Measurements from ENCODE around the gene TBPL1.
A peak's percentile ranks its signal among the peaks of the same experiment; 100 is the strongest.
"Not testable (repeated sequence)": the region's sequence is repeated elsewhere in the genome, so short reads cannot be mapped to it uniquely, and the experiment has no call there.

TBPL1 gene

GRCh38 chr6:133973109-133973971 lies 20.3 kb downstream of the TBPL1 start:
- peak; percentile 56 for DNase-seq

GRCh38 chr6:133977983-133978895 lies 25.2 kb downstream of the TBPL1 start:
- no peak for DNase-seq

DNA sequence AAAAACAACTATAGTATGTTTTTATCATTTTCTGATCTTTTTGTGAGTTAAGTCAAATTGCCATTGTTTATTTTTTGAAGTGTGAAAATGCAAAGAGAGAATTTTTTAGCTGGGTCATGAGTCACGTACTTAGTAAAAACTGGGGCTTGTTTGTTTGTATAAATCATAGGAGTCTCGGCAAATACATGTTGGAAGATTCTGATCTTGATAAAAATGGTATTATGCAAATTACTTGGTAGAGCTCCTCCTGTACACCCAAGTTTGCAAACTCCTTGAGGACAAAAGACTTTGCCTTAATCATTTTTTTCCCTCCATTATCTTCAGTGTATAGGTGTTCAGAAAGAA lies 25.8 kb downstream of the TBPL1 start:
- no peak for DNase-seq

GRCh38 chr6:133979269-133979963 lies 26.4 kb downstream of the TBPL1 start:
- DNase-seq = not testable (repeated sequence)

DNA sequence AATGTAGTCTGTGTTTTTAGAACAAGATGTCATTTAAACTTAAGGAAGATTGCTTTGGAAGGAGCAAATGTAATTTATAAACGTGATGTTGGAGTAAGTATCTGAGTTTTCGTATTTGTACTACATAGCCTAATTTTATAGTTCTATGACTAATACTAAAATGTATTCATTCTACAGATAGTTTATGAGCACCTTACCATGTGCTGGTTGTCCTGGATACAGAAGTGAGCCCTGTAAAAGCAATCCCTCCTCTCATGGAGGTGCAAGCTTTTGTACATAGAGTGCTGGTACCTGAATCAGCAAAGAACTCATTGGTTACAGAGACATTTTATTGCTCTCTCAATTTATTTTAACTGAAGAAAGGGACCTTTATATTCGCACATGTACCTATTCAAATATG lies 27.1 kb downstream of the TBPL1 start:
- no peak for DNase-seq

GRCh38 chr6:133983099-133983939 lies 30.3 kb downstream of the TBPL1 start:
- peak; percentile 43 for DNase-seq

- DNase-seq = no peak
Measured at GRCh38 chr6:133985970-133986369, 32.9 kb downstream of the TBPL1 start.

- no peak for DNase-seq
Measured at GRCh38 chr6:133986942-133987341, 33.9 kb downstream of the TBPL1 start.

DNA sequence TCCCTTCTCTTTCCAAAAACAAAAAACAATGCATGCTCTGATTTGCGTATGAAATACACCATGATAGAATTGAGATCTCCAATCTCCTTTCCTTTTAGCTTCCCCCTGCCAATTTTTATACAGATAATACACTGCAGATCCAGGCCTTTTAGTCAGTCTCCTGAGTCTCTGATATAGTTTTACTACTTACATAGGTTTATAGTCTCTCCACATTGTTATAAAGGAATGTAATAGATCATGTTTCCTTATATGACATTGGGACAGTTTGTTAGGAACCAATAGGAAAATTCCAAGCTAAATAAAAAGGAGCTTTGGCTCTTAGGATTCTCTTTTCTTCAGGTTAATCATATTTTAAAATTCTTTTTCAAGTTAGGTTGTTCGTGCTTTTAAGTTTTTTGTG lies 36.5 kb downstream of the TBPL1 start:
- no peak for DNase-seq

- DNase-seq = no peak
Measured at GRCh38 chr6:133990321-133990720, 37.3 kb downstream of the TBPL1 start.

GRCh38 chr6:133991096-133991593 lies 38.1 kb downstream of the TBPL1 start:
- no peak for DNase-seq

- DNase-seq = no peak
Measured at GRCh38 chr6:133992992-133993680, 40.1 kb downstream of the TBPL1 start.

DNA sequence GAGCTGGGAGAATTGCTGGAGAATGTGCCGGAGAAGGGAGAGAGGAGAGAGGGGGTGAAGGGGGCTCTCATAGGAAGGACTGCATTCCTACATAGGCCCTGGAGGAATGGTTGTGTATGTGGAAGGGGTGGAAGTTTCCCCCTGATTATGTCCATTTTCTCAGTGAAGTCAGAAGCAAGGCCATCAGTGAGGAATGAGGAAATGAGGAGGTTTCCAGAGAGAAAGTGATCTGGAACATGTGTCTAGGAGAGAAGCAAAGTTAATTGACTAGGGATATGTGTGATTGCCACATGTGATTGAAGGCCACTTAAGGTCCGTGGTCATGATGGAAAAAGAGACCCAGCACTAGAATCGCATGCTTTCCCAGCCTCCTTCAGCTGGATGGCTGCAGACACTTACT lies 42.3 kb downstream of the TBPL1 start:
- no peak for DNase-seq

DNA sequence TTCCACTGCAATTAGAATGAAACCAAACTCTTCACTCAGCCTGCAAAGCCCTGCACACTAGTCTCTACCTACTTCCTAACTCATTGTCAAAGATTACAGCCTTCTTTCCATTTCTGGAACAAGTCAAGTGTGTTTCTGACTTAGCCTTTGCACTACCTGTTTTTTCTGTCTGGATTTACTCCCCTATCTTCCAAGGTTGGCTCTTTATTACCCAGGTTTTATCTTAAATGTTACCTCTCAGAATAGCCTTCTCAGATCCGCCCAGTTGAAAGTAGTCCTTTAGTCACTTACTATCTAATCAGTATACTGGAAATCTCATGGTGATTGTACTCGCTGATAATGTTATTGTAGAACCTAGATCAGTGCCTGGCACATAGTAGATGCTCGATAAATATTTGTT lies 42.7 kb downstream of the TBPL1 start:
- DNase-seq = no peak

DNA sequence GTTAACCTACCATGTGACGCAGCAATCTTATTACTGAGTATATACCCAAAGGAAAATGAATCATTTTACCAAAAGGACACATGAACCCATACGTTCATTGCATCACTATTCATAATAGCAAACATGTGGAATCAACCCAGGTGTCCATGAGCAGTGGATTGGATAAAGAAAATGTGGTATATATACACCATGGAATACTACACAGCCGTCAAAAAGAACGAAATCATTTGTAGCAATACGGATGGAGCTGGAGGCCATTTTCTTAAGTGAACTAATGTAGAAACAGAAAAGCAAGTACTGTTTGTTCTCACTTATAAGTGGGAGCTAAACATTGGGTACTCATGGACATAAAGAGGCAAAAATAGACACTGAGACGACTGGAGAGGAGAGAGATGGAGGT lies 44.2 kb downstream of the TBPL1 start:
- DNase-seq = no peak

DNA sequence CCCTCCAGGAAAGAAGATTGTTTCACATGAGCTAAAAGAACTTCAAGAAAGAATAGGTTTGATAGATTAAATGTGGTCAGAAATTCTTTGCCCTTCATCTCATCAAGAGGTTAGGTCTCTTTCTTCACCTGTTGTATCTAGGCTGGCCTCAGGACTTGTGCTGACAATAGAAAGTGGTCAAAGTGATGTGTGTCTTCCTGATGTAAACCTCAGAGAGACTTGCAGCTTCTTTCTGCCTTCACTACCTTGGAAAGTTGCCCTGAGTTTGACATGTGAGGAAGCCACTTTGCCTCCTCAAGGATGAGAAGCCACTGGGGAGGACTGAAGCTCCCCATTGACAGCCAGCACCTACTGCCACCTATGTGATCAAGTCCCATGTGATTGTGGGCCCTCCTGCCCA lies 46.3 kb downstream of the TBPL1 start:
- no peak for DNase-seq

DNA sequence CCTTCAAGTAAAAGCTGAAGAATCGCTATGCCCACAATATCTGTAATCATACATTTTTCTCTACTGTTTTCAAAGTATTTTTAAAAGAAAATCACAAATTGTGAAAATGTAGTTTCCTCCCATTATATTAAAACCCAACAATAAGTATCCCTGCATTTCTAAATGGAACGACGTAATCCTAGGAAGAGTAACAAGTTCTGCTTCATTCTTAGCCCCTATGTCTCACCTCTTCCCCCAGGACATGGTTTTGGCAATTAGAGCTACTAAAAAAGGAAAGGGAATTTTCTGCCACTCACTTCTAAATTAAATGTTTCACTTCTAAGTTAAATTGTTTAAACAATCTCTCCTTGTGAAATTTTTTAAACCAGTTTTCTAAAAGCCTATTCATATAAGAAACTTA lies 47.4 kb downstream of the TBPL1 start:
- DNase-seq = no peak

DNA sequence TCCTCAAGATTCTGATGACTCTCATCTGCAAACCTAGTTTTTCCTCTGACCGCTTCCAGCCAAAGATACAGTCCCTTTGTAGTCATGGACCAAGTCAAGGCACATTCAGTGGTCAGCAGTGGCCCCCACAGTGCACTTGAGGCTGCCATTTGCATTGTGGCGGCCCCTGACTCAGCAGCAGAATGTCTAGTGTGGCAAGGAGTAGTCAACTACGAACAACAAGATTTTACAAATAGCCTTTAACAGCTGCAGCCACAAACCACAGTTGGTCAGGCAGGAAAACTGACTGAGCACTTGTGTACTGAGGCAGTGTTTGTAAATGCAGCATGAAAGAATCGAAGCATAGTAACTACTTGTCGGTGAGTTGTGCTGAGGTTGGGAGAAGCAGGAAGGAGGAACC lies 49.8 kb downstream of the TBPL1 start:
- no peak for DNase-seq

GRCh38 chr6:134003542-134003951 lies 50.5 kb downstream of the TBPL1 start:
- no peak for DNase-seq

DNA sequence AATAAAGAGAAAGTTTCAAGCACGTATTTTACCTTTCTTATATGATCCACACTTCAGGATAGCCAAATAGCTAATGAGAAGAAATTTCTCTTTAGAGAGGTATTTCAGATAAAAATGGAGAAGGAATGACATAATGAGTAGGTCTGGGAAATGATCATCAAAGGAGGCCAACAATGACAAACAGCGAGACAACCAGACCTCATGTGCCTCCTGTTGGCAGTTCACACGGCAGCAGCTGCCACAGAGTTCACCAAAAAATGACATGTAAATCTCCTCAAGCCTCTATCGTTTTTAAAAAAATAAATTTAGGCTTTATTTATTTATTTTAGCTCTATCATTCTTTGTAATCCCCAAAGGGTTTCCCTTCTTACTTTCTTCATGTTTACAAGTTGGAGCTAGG lies 51.7 kb downstream of the TBPL1 start:
- no peak for DNase-seq

DNA sequence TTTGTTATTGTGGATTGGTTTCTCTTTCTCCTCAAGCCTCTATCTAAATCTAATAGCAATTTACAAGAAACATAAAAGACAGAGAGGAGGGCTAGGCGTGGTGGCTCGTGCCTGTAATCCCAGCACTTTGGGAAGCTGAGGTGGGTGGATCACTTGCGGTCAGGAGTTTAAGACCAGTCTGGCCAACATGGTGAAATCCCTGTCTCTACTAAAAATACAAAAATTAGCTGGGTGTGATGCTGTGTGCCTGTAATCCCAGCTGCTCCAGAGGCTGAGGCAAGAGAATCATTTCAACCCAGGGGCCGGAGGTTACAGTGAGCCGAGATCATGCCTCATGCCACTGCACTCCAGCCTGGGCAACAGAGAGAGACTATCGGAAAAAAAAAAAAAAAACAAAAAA lies 52.8 kb downstream of the TBPL1 start:
- no peak for DNase-seq

DNA sequence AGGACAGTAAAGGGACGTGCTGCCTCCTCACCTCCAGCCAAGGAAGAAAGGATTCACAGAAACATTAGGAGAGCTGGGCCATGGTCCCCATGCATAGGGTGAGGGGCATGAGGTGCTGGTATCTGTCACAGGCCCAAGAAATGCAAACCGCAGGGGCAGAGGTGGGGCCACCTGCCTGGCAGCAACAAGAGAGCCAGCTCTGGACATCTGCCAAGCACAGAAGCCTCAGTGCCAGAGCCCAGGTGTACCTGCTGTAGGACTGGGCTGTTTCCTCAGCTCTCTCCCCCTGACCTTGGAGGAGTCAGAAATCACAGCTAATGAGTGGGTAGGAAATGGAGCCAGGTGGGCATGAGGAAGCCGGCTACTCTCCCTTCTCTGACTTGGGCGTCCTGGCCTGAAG lies 54.1 kb downstream of the TBPL1 start:
- no peak for DNase-seq
